ENCODE results near the gene MPHOSPH9. TPM values are rescaled to one million over a fixed set of nuclear protein-coding genes. Genes with fewer than 3 reads are reported as not detected.

MPHOSPH9 gene
- total and polyA plus RNA-seq, 2 donors (not counting 3 experiments of a cell fraction or from before 2014, with no cell fraction given) = 7.8 to 42.4 TPM

DNA sequence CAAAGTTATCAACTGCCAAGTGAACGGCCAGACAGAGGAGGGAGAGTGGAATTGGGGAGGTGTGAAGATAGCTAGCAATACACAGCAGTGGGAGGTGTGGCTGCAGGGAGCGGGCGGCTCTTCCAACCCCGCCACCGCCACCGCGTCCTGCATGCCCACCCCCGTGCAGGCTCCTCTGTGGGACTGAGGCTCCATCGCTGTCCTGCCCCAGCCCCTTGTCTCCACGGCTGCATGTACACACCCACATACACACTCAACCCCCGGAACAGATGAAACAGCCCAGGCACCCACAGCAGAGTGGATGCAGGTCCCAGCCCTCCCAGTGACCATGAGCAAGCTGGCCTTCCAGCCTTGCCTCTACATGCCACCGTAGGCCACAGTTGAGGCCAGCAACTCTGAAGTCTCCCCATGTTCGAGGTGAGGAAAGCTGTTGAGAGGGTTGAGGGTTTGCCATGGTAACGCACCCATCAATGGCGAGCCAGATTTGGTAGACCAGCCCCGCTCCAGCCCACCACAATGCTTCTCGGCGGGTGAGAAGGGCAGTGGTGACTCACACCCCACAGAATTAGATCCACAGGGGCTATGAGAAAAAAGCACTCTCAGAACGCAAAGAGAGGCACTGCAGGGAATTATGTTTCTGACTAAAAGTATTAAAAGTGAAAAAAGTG is 121.3 kb downstream of the MPHOSPH9 start:
- Histone ChIP-seq H3K9ac (replicated peaks; ENCODE audit: extremely low read depth, insufficient read depth, low read length) (no peak overlapping the region), H3K4me1 (ENCODE audit: control insufficient read depth, extremely low read depth, insufficient read depth, low read length) (peaks cover 23% of the 10 kb centered on the region), H3K36me3 (ENCODE audit: control insufficient read depth in 2 of 2, extremely low read depth in 1 of 2, insufficient read depth in 2 of 2, low read length in 2 of 2) (no peaks in the 10 kb centered on the region), H3K4me3 (replicated peaks in 1 of 3; ENCODE audit: insufficient read depth in 1 of 3, low read depth in 1 of 3, low read length in 3 of 3) (no peak overlapping the region), H2AFZ (ENCODE audit: low read depth, low read length) (no peak overlapping the region), H4K20me1 (replicated peaks; ENCODE audit: control insufficient read depth, extremely low read depth, insufficient read depth, low read length) (no peaks in the 10 kb centered on the region), H3K9me1 (replicated peaks; ENCODE audit: control insufficient read depth, extremely low read depth, insufficient read depth, low read length) (no peaks in the 10 kb centered on the region), H3K4me2 (ENCODE audit: insufficient read depth, low read length) (no peak overlapping the region), H3K79me2 (ENCODE audit: control insufficient read depth, insufficient read depth, low read length) (no peaks in the 10 kb centered on the region), H3K27me3 (ENCODE audit: control insufficient read depth in 2 of 2, insufficient read depth in 2 of 2, low read length in 2 of 2) (no peaks in the 10 kb centered on the region), H3K27ac (ENCODE audit: insufficient read depth, low read depth, low read length) (no peak overlapping the region), H3K9me3 (replicated peaks; ENCODE audit: control insufficient read depth, insufficient read depth, low read length) (no peaks in the 10 kb centered on the region)
- no peak for FAIRE-seq
- BruUV-seq (replicated peaks) = no TSS peak
- TF ChIP-seq, protein P1, sequence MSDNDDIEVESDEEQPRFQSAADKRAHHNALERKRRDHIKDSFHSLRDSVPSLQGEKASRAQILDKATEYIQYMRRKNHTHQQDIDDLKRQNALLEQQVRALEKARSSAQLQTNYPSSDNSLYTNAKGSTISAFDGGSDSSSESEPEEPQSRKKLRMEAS (IDR thresholded peaks at IDR 0.05; ENCODE audit: insufficient read depth, insufficient read length) = no peak
- no peak for TF ChIP-seq FOS (IDR thresholded peaks at IDR 0.05; ENCODE audit: borderline replicate concordance, insufficient read depth, low read length)
- no peak for TF ChIP-seq GATA2 (IDR thresholded peaks at IDR 0.05; ENCODE audit: insufficient read depth, insufficient read length, low read depth, low read length)
- TF ChIP-seq POLR2A (IDR thresholded peaks at IDR 0.05; ENCODE audit: low read depth, low read length) = no peak
- no peak for TF ChIP-seq POLR2AphosphoS5 (IDR thresholded peaks at IDR 0.05; ENCODE audit: insufficient read depth, low read depth, low read length)
- TF ChIP-seq, protein P2, sequence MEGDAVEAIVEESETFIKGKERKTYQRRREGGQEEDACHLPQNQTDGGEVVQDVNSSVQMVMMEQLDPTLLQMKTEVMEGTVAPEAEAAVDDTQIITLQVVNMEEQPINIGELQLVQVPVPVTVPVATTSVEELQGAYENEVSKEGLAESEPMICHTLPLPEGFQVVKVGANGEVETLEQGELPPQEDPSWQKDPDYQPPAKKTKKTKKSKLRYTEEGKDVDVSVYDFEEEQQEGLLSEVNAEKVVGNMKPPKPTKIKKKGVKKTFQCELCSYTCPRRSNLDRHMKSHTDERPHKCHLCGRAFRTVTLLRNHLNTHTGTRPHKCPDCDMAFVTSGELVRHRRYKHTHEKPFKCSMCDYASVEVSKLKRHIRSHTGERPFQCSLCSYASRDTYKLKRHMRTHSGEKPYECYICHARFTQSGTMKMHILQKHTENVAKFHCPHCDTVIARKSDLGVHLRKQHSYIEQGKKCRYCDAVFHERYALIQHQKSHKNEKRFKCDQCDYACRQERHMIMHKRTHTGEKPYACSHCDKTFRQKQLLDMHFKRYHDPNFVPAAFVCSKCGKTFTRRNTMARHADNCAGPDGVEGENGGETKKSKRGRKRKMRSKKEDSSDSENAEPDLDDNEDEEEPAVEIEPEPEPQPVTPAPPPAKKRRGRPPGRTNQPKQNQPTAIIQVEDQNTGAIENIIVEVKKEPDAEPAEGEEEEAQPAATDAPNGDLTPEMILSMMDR (IDR thresholded peaks at IDR 0.05; ENCODE audit: extremely low read depth in 1 of 2, insufficient read depth in 1 of 2, low read depth in 1 of 2, low read length in 2 of 2) = no peak
- no peak for TF ChIP-seq EZH2 (IDR thresholded peaks at IDR 0.05; ENCODE audit: borderline replicate concordance, low read depth, low read length, severe bottlenecking)
- POLR2A ChIA-PET = no interaction called here
- dilution Hi-C loops (cut with MboI; ENCODE audit: extremely low pct_ligation_motif_present, low sequenced_read_pairs) (no loop called here), intact Hi-C loops (cut with micrococcal nuclease) (no loop called here)
- CTCF ChIA-PET = no interaction called here
- DNase-seq (ENCODE audit: low read depth, low spot score) = no peak
